GM18870 (cell line): ENCODE measurements around the gene IL1RAPL2.

ENCODE experiments used
- ATAC-seq: cut with Tn5 transposase; IDR thresholded peaks from one replicate; pipeline ENCODE4 v1.9.1; 2021; ENCODE audit warnings: moderate library complexity; ENCODE audit not compliant: unreplicated experiment

IL1RAPL2 gene

GRCh38 chrX:105260291-105261043, 694.5 kb downstream of the IL1RAPL2 start:
- no peak for ATAC-seq

- ATAC-seq: no peak
Observed at GRCh38 chrX:105263171-105263570, 697.2 kb downstream of the IL1RAPL2 start.

- ATAC-seq: no peak
Observed at GRCh38 chrX:105263801-105264200, 697.8 kb downstream of the IL1RAPL2 start.

- no peak for ATAC-seq
Observed at GRCh38 chrX:105265093-105265492, 699.1 kb downstream of the IL1RAPL2 start.

- ATAC-seq: no peak
Observed at GRCh38 chrX:105266456-105266855, 700.5 kb downstream of the IL1RAPL2 start.

- no peak for ATAC-seq
Observed at GRCh38 chrX:105267167-105267566, 701.2 kb downstream of the IL1RAPL2 start.

- no peak for ATAC-seq
Observed at GRCh38 chrX:105269386-105269785, 703.4 kb downstream of the IL1RAPL2 start.

GRCh38 chrX:105273326-105273725, 707.3 kb downstream of the IL1RAPL2 start:
- no peak for ATAC-seq

- no peak for ATAC-seq
Observed at GRCh38 chrX:105274091-105274490, 708.1 kb downstream of the IL1RAPL2 start.

GRCh38 chrX:105277132-105277531, 711.1 kb downstream of the IL1RAPL2 start:
- ATAC-seq: no peak

- ATAC-seq: no peak
Observed at GRCh38 chrX:105282077-105282476, 716.1 kb downstream of the IL1RAPL2 start.

- no peak for ATAC-seq
Observed at GRCh38 chrX:105297041-105297440, 731.0 kb downstream of the IL1RAPL2 start.

- ATAC-seq: no peak
Observed at GRCh38 chrX:105299286-105299685, 733.3 kb downstream of the IL1RAPL2 start.

GRCh38 chrX:105302246-105302645, 736.2 kb downstream of the IL1RAPL2 start:
- ATAC-seq: no peak

- ATAC-seq: no peak
Observed at GRCh38 chrX:105307762-105308161, 741.8 kb downstream of the IL1RAPL2 start.

GRCh38 chrX:105313596-105313995, 747.6 kb downstream of the IL1RAPL2 start:
- ATAC-seq: no peak

GRCh38 chrX:105314458-105314857, 748.5 kb downstream of the IL1RAPL2 start:
- ATAC-seq: no peak

- no peak for ATAC-seq
Observed at GRCh38 chrX:105315248-105315647, 749.2 kb downstream of the IL1RAPL2 start.

GRCh38 chrX:105317117-105317516, 751.1 kb downstream of the IL1RAPL2 start:
- ATAC-seq: no peak

- ATAC-seq: no peak
Observed at GRCh38 chrX:105323928-105324327, 757.9 kb downstream of the IL1RAPL2 start.

GRCh38 chrX:105328773-105329172, 762.8 kb downstream of the IL1RAPL2 start:
- ATAC-seq: no peak

- no peak for ATAC-seq
Observed at GRCh38 chrX:105331244-105331643, 765.2 kb downstream of the IL1RAPL2 start.

GRCh38 chrX:105347373-105347772, 781.4 kb downstream of the IL1RAPL2 start:
- ATAC-seq: no peak
